ENCODE data around the gene EIF4B. TPM values are rescaled to one million over a fixed set of nuclear protein-coding genes. Genes with fewer than 3 reads are reported as not detected.
A peak's percentile ranks its signal among the peaks of the same experiment; 100 is the strongest.

Gene EIF4B
- total RNA-seq, 6 donors from 2014 or later, result 222 to 451 (median 363) TPM

DNA sequence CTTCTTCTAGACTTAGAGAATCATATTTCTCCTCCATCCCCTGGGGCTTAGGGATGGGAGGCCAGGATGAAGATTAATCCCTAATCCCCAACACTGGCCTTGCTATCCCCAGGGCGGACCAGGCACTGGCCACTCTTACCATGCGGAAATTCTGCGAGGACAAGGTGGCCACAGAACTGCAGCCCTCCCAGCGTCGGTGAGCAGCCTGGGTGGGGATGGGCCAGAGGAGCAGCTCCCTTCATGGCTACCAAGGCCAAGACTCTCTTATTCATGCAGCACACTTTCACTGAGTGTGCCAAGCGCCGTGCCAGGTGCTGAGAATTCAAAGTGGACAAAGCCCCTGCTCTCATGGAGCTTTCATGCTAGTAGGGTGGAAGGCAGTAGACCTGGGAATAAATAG lies 50.6 kb downstream of the EIF4B start:
- no peak overlapping the region for H3K4me3 ChIP-seq
- H3K27me3 ChIP-seq, result no peaks in the 10 kb centered on the region
- peak overlapping the region in 1 of 4 donors; percentile 48 for H3K27ac ChIP-seq
- peaks cover 55 to 67% (median 62%) of the 10 kb centered on the region in 4 donors for H3K4me1 ChIP-seq
- 88 to 96% methylated on average over 7 of the region's 7 CpGs for WGBS, 2 donors
- DNase-seq (no peak), ATAC-seq (ENCODE audit: low FRiP score in 2 of 2) (no peak)
- peaks cover 13 to 79% (median 56%) of the 10 kb centered on the region in 4 donors for H3K36me3 ChIP-seq
- TF ChIP-seq POLR2A (IDR thresholded peaks at IDR 0.05) (no peak), POLR2AphosphoS5 (IDR thresholded peaks at IDR 0.05) (no peak), EP300 (IDR thresholded peaks at IDR 0.05) (no peak)
- TF ChIP-seq, protein P1, sequence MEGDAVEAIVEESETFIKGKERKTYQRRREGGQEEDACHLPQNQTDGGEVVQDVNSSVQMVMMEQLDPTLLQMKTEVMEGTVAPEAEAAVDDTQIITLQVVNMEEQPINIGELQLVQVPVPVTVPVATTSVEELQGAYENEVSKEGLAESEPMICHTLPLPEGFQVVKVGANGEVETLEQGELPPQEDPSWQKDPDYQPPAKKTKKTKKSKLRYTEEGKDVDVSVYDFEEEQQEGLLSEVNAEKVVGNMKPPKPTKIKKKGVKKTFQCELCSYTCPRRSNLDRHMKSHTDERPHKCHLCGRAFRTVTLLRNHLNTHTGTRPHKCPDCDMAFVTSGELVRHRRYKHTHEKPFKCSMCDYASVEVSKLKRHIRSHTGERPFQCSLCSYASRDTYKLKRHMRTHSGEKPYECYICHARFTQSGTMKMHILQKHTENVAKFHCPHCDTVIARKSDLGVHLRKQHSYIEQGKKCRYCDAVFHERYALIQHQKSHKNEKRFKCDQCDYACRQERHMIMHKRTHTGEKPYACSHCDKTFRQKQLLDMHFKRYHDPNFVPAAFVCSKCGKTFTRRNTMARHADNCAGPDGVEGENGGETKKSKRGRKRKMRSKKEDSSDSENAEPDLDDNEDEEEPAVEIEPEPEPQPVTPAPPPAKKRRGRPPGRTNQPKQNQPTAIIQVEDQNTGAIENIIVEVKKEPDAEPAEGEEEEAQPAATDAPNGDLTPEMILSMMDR (IDR thresholded peaks at IDR 0.05), result no peak
- H3K9me3 ChIP-seq, result no peaks in the 10 kb centered on the region

DNA sequence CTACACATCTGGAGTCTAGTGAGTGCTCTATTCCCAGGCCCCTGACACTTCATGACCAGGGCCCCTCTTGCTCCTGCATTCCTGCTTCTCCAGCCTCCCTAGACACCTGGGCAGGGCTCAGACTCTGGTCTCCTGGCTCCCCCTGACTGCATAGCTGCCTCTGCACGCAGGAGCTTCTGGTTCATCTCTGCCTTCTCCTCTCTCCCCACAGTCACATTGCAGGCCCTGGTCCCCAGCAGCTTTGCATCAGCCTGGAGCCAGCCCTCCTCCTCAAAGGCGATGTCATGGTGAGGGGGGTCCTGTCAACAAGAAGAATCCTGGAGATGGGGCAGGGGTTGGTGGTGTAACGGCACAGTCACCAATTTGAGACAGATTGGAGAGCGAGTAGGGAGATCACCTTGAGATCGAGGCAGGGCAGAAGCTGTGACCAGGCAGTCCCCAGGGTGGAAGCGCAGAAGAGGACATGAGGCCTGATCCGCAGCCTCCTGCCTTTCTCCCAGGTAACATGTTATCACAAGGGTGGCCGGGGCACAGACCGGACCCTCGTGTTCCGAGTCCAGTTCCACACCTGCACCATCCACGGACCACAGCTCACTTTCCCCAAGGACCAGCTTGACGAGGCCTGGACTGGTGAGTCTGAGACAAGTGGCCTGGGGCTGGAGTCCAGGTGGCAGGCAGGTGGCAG lies 51.7 kb downstream of the EIF4B start:
- Histone ChIP-seq H3K27me3 (no peaks in the 10 kb centered on the region), H3K36me3 (peaks cover 20 to 86% (median 66%) of the 10 kb centered on the region in 4 donors), H3K4me3 (no peak overlapping the region), H3K9me3 (no peaks in the 10 kb centered on the region), H3K27ac (peak overlapping the region in 3 of 4 donors; percentile 5 to 39 (median 20)), H3K4me1 (peaks cover 55 to 67% (median 62%) of the 10 kb centered on the region in 4 donors)
- WGBS, 2 donors, result 88 to 91% methylated on average over 13 of the region's 13 CpGs
- TF ChIP-seq, protein P1 (IDR thresholded peaks at IDR 0.05), result no peak
- no peak for TF ChIP-seq POLR2AphosphoS5 (IDR thresholded peaks at IDR 0.05)
- TF ChIP-seq EP300 (IDR thresholded peaks at IDR 0.05), result no peak
- TF ChIP-seq POLR2A (IDR thresholded peaks at IDR 0.05), result no peak
- DNase-seq (no peak), ATAC-seq (ENCODE audit: low FRiP score in 2 of 2) (no peak)

DNA sequence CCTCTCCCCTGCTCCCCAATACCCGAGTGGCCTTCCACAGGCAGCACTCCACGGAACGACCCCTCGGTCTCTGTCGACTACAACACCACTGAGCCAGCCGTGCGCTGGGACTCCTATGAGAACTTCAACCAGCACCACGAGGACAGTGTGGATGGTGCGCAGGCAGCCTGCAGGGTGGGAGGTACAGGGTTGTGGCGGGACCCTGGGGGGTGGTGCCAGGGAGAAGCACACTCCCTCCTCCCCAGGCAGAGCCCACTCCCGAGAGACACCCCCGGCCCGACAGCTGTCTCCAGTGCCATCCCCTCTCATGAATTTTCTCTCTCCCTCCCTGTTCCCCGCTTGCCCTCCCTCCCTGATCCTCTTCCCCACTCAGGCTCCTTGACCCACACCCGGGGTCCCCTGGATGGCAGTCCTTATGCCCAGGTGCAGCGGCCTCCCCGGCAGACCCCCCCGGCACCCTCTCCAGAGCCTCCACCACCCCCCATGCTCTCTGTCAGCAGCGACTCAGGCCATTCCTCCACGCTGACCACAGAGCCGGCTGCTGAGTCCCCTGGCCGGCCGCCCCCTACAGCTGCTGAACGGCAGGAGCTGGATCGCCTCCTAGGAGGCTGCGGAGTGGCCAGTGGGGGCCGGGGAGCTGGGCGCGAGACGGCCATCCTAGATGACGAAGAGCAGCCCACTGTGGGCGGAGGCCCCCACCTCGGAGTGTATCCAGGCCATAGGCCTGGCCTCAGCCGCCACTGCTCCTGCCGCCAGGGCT lies 52.6 kb downstream of the EIF4B start:
- Histone ChIP-seq H3K36me3 (peaks cover 27 to 91% (median 75%) of the 10 kb centered on the region in 4 donors), H3K27me3 (no peaks in the 10 kb centered on the region), H3K4me3 (no peak overlapping the region), H3K4me1 (peaks cover 52 to 63% (median 57%) of the 10 kb centered on the region in 4 donors), H3K27ac (peak overlapping the region in 3 of 4 donors; percentile 39 to 78 (median 48)), H3K9me3 (no peaks in the 10 kb centered on the region)
- DNase-seq (peak in 1 of 2 donors; percentile 75), ATAC-seq (ENCODE audit: low FRiP score in 2 of 2) (no peak)
- TF ChIP-seq POLR2A (IDR thresholded peaks at IDR 0.05), result peak in 1 of 4 donors; percentile 15
- TF ChIP-seq, protein P1 (IDR thresholded peaks at IDR 0.05), result no peak
- TF ChIP-seq EP300 (IDR thresholded peaks at IDR 0.05), result no peak
- 88 to 94% methylated on average over 12 to 35 of the region's 35 CpGs for WGBS, 2 donors

DNA sequence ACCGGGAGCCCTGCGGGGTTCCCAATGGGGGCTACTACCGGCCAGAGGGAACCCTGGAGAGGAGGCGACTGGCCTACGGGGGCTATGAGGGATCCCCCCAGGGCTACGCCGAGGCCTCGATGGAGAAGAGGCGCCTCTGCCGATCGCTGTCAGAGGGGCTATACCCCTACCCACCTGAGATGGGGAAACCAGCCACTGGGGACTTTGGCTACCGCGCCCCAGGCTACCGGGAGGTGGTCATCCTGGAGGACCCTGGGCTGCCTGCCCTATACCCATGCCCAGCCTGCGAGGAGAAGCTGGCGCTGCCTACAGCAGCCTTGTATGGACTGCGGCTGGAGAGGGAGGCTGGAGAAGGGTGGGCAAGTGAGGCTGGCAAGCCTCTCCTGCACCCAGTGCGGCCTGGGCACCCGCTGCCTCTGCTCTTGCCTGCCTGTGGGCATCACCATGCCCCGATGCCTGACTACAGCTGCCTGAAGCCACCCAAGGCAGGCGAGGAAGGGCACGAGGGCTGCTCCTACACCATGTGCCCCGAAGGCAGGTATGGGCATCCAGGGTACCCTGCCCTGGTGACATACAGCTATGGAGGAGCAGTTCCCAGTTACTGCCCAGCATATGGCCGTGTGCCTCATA lies 53.3 kb downstream of the EIF4B start:
- no peaks in the 10 kb centered on the region for H3K9me3 ChIP-seq
- H3K4me3 ChIP-seq, result no peak overlapping the region
- peak overlapping the region in 3 of 4 donors; percentile 48 to 78 (median 77) for H3K27ac ChIP-seq
- peaks cover 27 to 98% (median 80%) of the 10 kb centered on the region in 4 donors for H3K36me3 ChIP-seq
- TF ChIP-seq, protein P1 (IDR thresholded peaks at IDR 0.05), result no peak
- no peak for TF ChIP-seq POLR2AphosphoS5 (IDR thresholded peaks at IDR 0.05)
- no peak for TF ChIP-seq EP300 (IDR thresholded peaks at IDR 0.05)
- TF ChIP-seq POLR2A (IDR thresholded peaks at IDR 0.05), result no peak
- no peak for ATAC-seq (ENCODE audit: low FRiP score in 2 of 2)
- H3K27me3 ChIP-seq, result no peaks in the 10 kb centered on the region
- 90 to 92% methylated on average over 7 to 14 of the region's 24 CpGs for WGBS, 2 donors
- no peak for DNase-seq
- peaks cover 47 to 59% (median 50%) of the 10 kb centered on the region in 4 donors for H3K4me1 ChIP-seq
